Adrenal gland (tissue), 12 donors: ENCODE results near the gene ZNF783. TPM values are rescaled to one million over a fixed set of nuclear protein-coding genes. Genes with fewer than 3 reads are reported as not detected.
A peak's percentile ranks its signal among the peaks of the same experiment; 100 is the strongest.

Source experiments
- DNase-seq, 7 donors: peaks; one replicate each; pipeline ENCODE4 v3.0.0-alpha.2; 2019 to 2020
- H3K27ac ChIP-seq, 5 donors: fragments of 200-600 bp; sonication (generic) in 4 of 5; 1 replicate in 3 of 5; 2 replicates in 2 of 5; pipeline versions ENCODE4 v1.5.1 to v1.8.0; 2016 to 2020; ENCODE audit warnings: mild to moderate bottlenecking in 1 of 5
- H3K27me3 ChIP-seq: fragments of 200-600 bp; 2 replicates; pipeline ENCODE4 v1.8.0; 2021
- H3K36me3 ChIP-seq, 2 donors: fragments of 200-600 bp; replicated peaks in 1 of 2; 1 replicate in 1 of 2; 2 replicates in 1 of 2; pipeline versions ENCODE4 v1.5.1 to v1.8.0; 2018 to 2022
- H3K4me1 ChIP-seq, 2 donors: fragments of 200-600 bp; replicated peaks in 1 of 2; 1 replicate in 1 of 2; 2 replicates in 1 of 2; pipeline versions ENCODE4 v1.5.1 to v1.8.0; 2018 to 2021
- H3K4me3 ChIP-seq, 4 donors: fragments of 200-600 bp; sonication (generic) in 3 of 4; one replicate each; pipeline ENCODE4 v1.5.1; 2016 to 2018
- H3K9me3 ChIP-seq, 3 donors: fragments of 200-600 bp; sonication (generic) in 1 of 3; replicated peaks in 1 of 3; 1 replicate in 2 of 3; 2 replicates in 1 of 3; pipeline versions ENCODE4 v1.5.1 to v1.8.0; 2016 to 2021
- POLR2A ChIP-seq, 2 donors: fragments of 450-650 bp; IDR thresholded peaks; one replicate each; pipeline ENCODE4 v1.6.1; 2017; ENCODE audit warnings: antibody characterized with exemption in 2 of 2, mild to moderate bottlenecking in 2 of 2, moderate library complexity in 1 of 2
- WGBS, 4 donors: extraction: QIAGEN DNeasy Blood & Tissue Kit in 2 of 4; methylation state at CpG; one replicate each; pipeline versions ENCODE4 v1.1.5 to v1.1.7; 2013 to 2017; 5-methylcytosine and 5-hydroxymethylcytosine counted together
- intact Hi-C, 2 donors: fragments of 100-400 bp; cut with DNase I; formaldehyde crosslinking; loops; one replicate each; pipeline versions ENCODE4 v1.14.1 to v1.15.0; 2022 to 2023
- polyA plus RNA-seq, 3 donors: library from polyadenylated mRNA; stranded (reverse); fragments of 200-250 nt in 2 of 3; fragments of 350-450 nt in 1 of 3; fragmentation: Illumina TruSeq in 1 of 3; extraction: RNeasy Lipid Tissue Mini Kit (QIAGEN cat#74804) in 1 of 3; gene quantifications; one replicate each; pipeline ENCODE4 v1.2.3, GENCODE V29; 2013 to 2014
- total RNA-seq, 9 donors: library from RNA; depleted of rRNA in 4 of 9; stranded (reverse); fragments of >200 nt in 4 of 9; fragments of 120-200 nt in 1 of 9; fragmentation: NEBNext Ultra II Directional in 1 of 9; extraction: Animal tissue kit (Norgen Biotek cat#: 25700) in 1 of 9; gene quantifications; one replicate each; pipeline versions ENCODE4 v1.1.0 to v1.2.4, GENCODE V29; 2013 to 2023
- TF ChIP-seq, protein P1 (sequence below), 6 experiments: fragments of 450-650 bp in 4 of 6; fragments of 200-600 bp in 2 of 6; sonication (generic) in 1 of 6; IDR thresholded peaks; 1 replicate in 5 of 6; 2 replicates in 1 of 6; pipeline versions ENCODE4 v1.5.1 to v1.8.0; 2016 to 2021; ENCODE audit warnings: antibody characterized with exemption in 6 of 6, mild to moderate bottlenecking in 2 of 6, moderate library complexity in 1 of 6
- donor health status: healthy with polysubstance abuse.
- donor health status: Bipolar disorder and iron deficiency.
- donor health status: DM: yes; HTN: yes; CAD: no.
- donor health status: DM: no; HTN: no; CAD: no.
- donor health status: DM: no; HTN: no; CAD: no.
- donor health status: DM: yes; HTN: yes; CAD: no.

ZNF783 gene
- total and polyA plus RNA-seq, 12 donors: 3.2 to 23.6 (median 8.5) TPM

DNA sequence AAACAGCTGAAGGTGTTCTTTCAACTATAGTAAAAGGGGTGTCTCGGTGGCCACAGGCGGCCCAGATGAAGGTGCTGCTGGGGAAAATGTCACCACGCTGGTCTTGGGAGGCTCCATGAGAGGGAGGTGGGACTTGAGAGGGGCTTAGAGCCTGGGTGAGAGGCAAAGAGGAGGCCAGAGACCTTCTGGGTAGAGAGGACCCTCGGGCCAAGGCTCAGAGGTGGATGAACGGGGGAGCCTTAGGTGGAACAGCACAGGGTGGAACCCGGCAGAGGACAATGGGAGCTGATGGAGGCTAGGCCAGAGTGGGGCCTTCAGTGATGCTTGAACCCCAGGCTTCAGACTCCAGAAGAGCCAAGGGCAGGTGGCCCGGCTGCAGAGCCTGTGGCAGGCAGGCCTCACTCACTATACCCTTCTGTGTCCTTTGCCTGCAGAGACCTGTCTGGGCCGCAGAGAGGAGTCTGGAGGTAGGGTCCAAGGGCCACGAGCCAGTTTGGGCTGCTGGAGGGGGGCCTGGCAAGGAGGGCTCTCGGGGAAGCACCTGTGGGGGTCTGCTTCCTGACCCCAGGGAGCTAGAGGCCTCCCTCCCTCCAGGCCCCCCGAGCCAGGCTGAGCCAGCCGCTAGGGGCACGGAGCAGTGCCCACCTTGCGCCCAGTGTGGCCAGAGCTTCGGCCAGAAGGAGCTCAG, 32.1 kb downstream of the ZNF783 start:
- peak in 1 of 7 donors; percentile 24 for DNase-seq
- intact Hi-C loops: no loop called here
- Histone ChIP-seq H3K27me3 (no peaks in the 10 kb centered on the region), H3K4me3 (no peak overlapping the region), H3K36me3 (no peaks in the 10 kb centered on the region), H3K9me3 (no peaks in the 10 kb centered on the region), H3K4me1 (no peaks in the 10 kb centered on the region), H3K27ac (no peak overlapping the region)
- TF ChIP-seq, protein P1, sequence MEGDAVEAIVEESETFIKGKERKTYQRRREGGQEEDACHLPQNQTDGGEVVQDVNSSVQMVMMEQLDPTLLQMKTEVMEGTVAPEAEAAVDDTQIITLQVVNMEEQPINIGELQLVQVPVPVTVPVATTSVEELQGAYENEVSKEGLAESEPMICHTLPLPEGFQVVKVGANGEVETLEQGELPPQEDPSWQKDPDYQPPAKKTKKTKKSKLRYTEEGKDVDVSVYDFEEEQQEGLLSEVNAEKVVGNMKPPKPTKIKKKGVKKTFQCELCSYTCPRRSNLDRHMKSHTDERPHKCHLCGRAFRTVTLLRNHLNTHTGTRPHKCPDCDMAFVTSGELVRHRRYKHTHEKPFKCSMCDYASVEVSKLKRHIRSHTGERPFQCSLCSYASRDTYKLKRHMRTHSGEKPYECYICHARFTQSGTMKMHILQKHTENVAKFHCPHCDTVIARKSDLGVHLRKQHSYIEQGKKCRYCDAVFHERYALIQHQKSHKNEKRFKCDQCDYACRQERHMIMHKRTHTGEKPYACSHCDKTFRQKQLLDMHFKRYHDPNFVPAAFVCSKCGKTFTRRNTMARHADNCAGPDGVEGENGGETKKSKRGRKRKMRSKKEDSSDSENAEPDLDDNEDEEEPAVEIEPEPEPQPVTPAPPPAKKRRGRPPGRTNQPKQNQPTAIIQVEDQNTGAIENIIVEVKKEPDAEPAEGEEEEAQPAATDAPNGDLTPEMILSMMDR (IDR thresholded peaks at IDR 0.05): no peak
- no peak for TF ChIP-seq POLR2A (IDR thresholded peaks at IDR 0.05)
- WGBS, 4 donors: 89 to 93% (median 90%) methylated on average over 6 to 15 of the region's 15 CpGs

DNA sequence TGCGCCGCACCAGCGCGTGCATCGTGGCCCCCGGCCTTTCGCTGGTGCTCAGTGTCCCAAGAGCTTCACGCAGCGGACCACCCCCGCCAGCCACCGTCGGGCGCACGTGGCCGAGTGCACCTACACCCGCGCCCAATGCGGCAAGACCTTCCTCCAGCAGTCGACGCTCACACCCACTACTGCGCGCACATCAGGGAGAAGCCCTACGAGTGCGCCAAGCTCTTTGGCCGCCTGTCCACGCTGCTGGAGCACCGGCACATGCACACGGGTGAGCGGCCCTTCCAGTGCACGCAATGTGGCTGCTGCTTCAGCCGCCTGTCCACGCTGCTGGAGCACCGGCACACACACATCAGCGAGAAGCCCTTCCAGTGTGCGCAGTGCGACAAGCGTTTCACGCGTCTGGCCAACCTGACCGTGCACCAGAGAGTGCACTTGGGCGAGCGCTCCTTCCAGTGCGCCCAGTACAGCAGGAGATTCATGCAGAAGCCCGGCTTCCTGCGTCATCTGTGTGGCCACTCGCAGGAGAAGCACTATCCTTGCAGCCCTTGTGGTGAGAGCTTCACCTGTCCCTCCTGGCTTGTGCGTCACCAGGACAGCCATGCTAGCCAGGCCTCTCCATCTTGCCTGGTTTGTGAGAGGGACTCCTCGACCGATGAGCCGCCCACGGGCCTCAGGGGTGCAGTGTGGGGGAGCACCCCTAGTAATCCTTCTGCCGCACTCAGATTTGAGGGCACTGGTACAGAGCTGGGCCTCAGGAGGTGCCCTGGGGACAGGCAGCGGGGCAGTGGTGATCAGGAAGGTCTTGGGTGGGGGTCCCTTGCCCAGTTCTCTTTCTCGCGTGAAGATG, 32.9 kb downstream of the ZNF783 start:
- intact Hi-C loops: no loop called here
- whole genome bisulfite sequencing, 4 donors: 97 to 99% (median 97%) methylated on average over 28 to 55 of the region's 55 CpGs
- DNase-seq: peak in 1 of 7 donors; percentile 29
- TF ChIP-seq, protein P1 (IDR thresholded peaks at IDR 0.05): no peak
- no peak for TF ChIP-seq POLR2A (IDR thresholded peaks at IDR 0.05)
- Histone ChIP-seq H3K9me3 (no peaks in the 10 kb centered on the region), H3K27me3 (no peaks in the 10 kb centered on the region), H3K4me3 (no peak overlapping the region), H3K4me1 (no peaks in the 10 kb centered on the region), H3K36me3 (no peaks in the 10 kb centered on the region), H3K27ac (no peak overlapping the region)

DNA sequence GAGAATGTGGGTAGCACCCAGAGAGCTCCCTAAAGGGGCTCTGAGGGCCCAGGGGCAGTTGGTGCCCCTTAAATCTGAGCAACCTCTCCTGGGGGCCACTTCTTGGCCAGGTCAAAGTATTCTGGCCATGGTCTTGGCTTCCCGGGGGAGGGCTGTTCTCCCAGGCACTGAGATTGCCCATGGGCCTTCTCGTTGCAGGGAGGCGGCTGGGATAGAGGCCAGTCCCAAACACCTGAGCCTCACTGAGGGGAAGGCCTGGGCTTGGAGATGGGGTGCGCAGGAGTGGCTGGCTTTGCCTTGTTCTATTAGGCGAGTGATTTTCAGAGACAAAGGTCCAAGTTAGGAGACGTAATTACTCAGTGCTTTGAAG, 33.5 kb downstream of the ZNF783 start:
- WGBS, 4 donors: 93 to 97% (median 96%) methylated on average over 3 to 6 of the region's 6 CpGs
- peak in 1 of 7 donors; percentile 25 for DNase-seq
- H3K4me1 ChIP-seq: no peaks in the 10 kb centered on the region
- H3K27me3 ChIP-seq: no peaks in the 10 kb centered on the region
- no peak overlapping the region for H3K27ac ChIP-seq
- no peaks in the 10 kb centered on the region for H3K9me3 ChIP-seq
- intact Hi-C loops: no loop called here
- no peaks in the 10 kb centered on the region for H3K36me3 ChIP-seq
- no peak for TF ChIP-seq POLR2A (IDR thresholded peaks at IDR 0.05)
- TF ChIP-seq, protein P1 (IDR thresholded peaks at IDR 0.05): no peak
- H3K4me3 ChIP-seq: no peak overlapping the region

DNA sequence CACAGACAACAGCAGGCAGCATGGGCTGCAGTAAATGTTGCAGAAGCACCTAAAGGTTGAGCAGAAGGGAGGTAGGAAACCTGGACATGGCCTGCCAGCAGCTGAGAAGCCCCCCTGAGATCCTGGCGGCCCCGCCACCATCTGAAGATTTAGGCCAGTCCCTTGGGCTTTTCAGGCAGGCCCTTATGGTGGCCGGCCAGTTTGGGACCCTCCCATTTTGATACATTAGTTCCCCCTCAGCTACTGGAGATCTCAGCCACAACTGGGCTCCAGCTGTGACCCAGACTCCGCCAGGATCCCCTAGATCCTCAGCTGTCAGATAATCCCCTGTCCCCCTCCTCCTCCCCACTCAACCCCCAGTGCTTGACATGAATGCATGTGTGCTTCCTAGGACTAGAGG, 34.4 kb downstream of the ZNF783 start:
- H3K9me3 ChIP-seq: no peaks in the 10 kb centered on the region
- H3K27me3 ChIP-seq: no peaks in the 10 kb centered on the region
- peak in 1 of 7 donors; percentile 18 for DNase-seq
- no peak for TF ChIP-seq POLR2A (IDR thresholded peaks at IDR 0.05)
- TF ChIP-seq, protein P1 (IDR thresholded peaks at IDR 0.05): no peak
- H3K4me3 ChIP-seq: no peak overlapping the region
- H3K4me1 ChIP-seq: no peaks in the 10 kb centered on the region
- H3K27ac ChIP-seq: no peak overlapping the region
- intact Hi-C loops: no loop called here
- no peaks in the 10 kb centered on the region for H3K36me3 ChIP-seq
- WGBS, 4 donors: 97 to 100% (median 99%) methylated on average over 1 to 4 of the region's 4 CpGs
